DND-41 (cell line): ENCODE measurements around the gene ZBTB39.
"Not testable (repeated sequence)": the region's sequence is repeated elsewhere in the genome, so short reads cannot be mapped to it uniquely, and the experiment has no call there.

Source experiments
- ATAC-seq: fragments of 200-7000 bp; cut with Tn5 transposase; 3 replicates; pipeline ENCODE4 v1.9.1; 2021; ENCODE audit warnings: low read depth; ENCODE audit not compliant: insufficient read depth
- DNase-seq: peaks from one replicate; pipeline ENCODE4 v3.0.0-alpha.2; 2020
- H2AFZ ChIP-seq: 2 replicates; pipeline ENCODE4 v1.6.0; 2012; ENCODE audit warnings: low read depth, low read length
- H3K27ac ChIP-seq: 2 replicates; pipeline ENCODE4 v1.5.1; 2012; ENCODE audit warnings: low read length, inconsistent platforms
- H3K27me3 ChIP-seq: fragments of 200-600 bp; sonication (generic); 2 replicates; pipeline ENCODE4 v1.6.0; 2012; ENCODE audit warnings: low read length, mild to moderate bottlenecking, inconsistent platforms; ENCODE audit not compliant: insufficient read depth, poor library complexity
- H3K36me3 ChIP-seq: 2 replicates; pipeline ENCODE4 v1.5.1; 2012; ENCODE audit warnings: low read length, inconsistent platforms; ENCODE audit not compliant: insufficient read depth
- H3K4me1 ChIP-seq: 2 replicates; pipeline ENCODE4 v1.5.1; 2012; ENCODE audit warnings: mild to moderate bottlenecking, low read length; ENCODE audit not compliant: insufficient read depth
- H3K4me2 ChIP-seq: 2 replicates; pipeline ENCODE4 v1.6.0; 2012; ENCODE audit warnings: mild to moderate bottlenecking, moderate library complexity, low read length, inconsistent platforms; ENCODE audit not compliant: insufficient read depth
- H3K4me3 ChIP-seq, 2 experiments: fragments of 200-600 bp in 1 of 2; shearing (Covaris generic) in 1 of 2; 2 replicates each; pipeline ENCODE4 v1.5.1; 2012 to 2016; ENCODE audit warnings: inconsistent platforms in 2 of 2, low read length in 2 of 2, mild to moderate bottlenecking in 2 of 2, low read depth in 1 of 2, moderate library complexity in 1 of 2
- H3K79me2 ChIP-seq: 2 replicates; pipeline ENCODE4 v1.6.0; 2012; ENCODE audit warnings: low read length, inconsistent platforms; ENCODE audit not compliant: insufficient read depth
- H3K9ac ChIP-seq: 2 replicates; pipeline ENCODE4 v1.6.0; 2012; ENCODE audit warnings: low read depth, mild to moderate bottlenecking, inconsistent platforms, low read length, moderate library complexity
- H3K9me3 ChIP-seq: 2 replicates; pipeline ENCODE4 v1.5.1; 2012; ENCODE audit warnings: low read length, moderate library complexity, mild to moderate bottlenecking, inconsistent platforms; ENCODE audit not compliant: insufficient read depth, severe bottlenecking
- H4K20me1 ChIP-seq: 2 replicates; pipeline ENCODE4 v1.6.0; 2012; ENCODE audit warnings: low read length; ENCODE audit not compliant: insufficient read depth
- CTCF ChIP-seq: IDR thresholded peaks from 2 replicates; pipeline ENCODE4 v1.5.1; 2012; ENCODE audit warnings: borderline replicate concordance, low read length, moderate library complexity, mild to moderate bottlenecking; ENCODE audit not compliant: poor library complexity, severe bottlenecking; ENCODE audit errors: extremely low read depth
- EZH2 ChIP-seq: IDR thresholded peaks from 3 replicates; pipeline ENCODE4 v1.6.1; 2012; ENCODE audit warnings: borderline replicate concordance, low read depth, mild to moderate bottlenecking, moderate library complexity, low read length, inconsistent platforms; ENCODE audit not compliant: severe bottlenecking

The ZBTB39 gene

GRCh38 chr12:57019983-57020719, 13.8 kb upstream of the ZBTB39 start:
- Histone ChIP-seq H3K9me3 (no peaks in the 10 kb centered on the region), H3K36me3 (no peaks in the 10 kb centered on the region), H4K20me1 (no peaks in the 10 kb centered on the region), H3K9ac (no peak overlapping the region), H3K27me3 (peaks cover 4% of the 10 kb centered on the region), H3K4me1 (no peaks in the 10 kb centered on the region), H3K4me2 (no peak overlapping the region), H3K4me3 (no peak overlapping the region), H2AFZ (no peak overlapping the region), H3K79me2 (no peaks in the 10 kb centered on the region), H3K27ac (no peak overlapping the region)
- no peak for TF ChIP-seq CTCF
- ATAC-seq (no peak), DNase-seq (no peak)

GRCh38 chr12:57018906-57019305, 12.6 kb upstream of the ZBTB39 start:
- no peak overlapping the region for H3K27ac ChIP-seq
- no peak overlapping the region for H3K9ac ChIP-seq
- no peaks in the 10 kb centered on the region for H3K4me1 ChIP-seq
- H3K4me3 ChIP-seq = no peak overlapping the region
- H3K9me3 ChIP-seq = no peaks in the 10 kb centered on the region
- H3K4me2 ChIP-seq = no peak overlapping the region
- no peak for TF ChIP-seq CTCF
- TF ChIP-seq EZH2 = no peak
- no peak for ATAC-seq
- H3K27me3 ChIP-seq = peaks cover 8% of the 10 kb centered on the region
- H2AFZ ChIP-seq = no peak overlapping the region
- no peaks in the 10 kb centered on the region for H3K36me3 ChIP-seq
- no peaks in the 10 kb centered on the region for H4K20me1 ChIP-seq
- no peaks in the 10 kb centered on the region for H3K79me2 ChIP-seq
- no peak for DNase-seq

- not testable (repeated sequence) for ATAC-seq, H3K79me2 ChIP-seq, H2AFZ ChIP-seq, H3K4me1 ChIP-seq, H3K9ac ChIP-seq, H4K20me1 ChIP-seq, H3K9me3 ChIP-seq, H3K27ac ChIP-seq, DNase-seq, H3K36me3 ChIP-seq, H3K4me2 ChIP-seq, H3K4me3 ChIP-seq
- H3K27me3 ChIP-seq = peaks cover 12% of the 10 kb centered on the region
Measured at GRCh38 chr12:57018353-57018752, 12.0 kb upstream of the ZBTB39 start.

- no peak within 1 kb of the TSS for H3K9ac ChIP-seq
- no peaks in the 10 kb centered on the region for H3K36me3 ChIP-seq
- ATAC-seq (no peak), DNase-seq (no peak)
- no peaks in the 10 kb centered on the region for H3K9me3 ChIP-seq
- H3K27me3 ChIP-seq = peaks cover 15% of the 10 kb centered on the region
- H3K4me2 ChIP-seq = no peak within 1 kb of the TSS
- no peak within 1 kb of the TSS for H3K4me3 ChIP-seq
- H2AFZ ChIP-seq = no peak within 1 kb of the TSS
- TF ChIP-seq EZH2 (no peak), CTCF (no peak)
- H3K79me2 ChIP-seq = no peaks in the 10 kb centered on the region
- H3K27ac ChIP-seq = no peak within 1 kb of the TSS
- no peaks in the 10 kb centered on the region for H3K4me1 ChIP-seq
- H4K20me1 ChIP-seq = no peaks in the 10 kb centered on the region
Measured at GRCh38 chr12:57016348-57016747, 10.0 kb upstream of the ZBTB39 start, which contains the start of gene TAC3. Gene TAC3 (minus strand): TSS chr12:57016529. CDS start chr12:57015797, 732 bp downstream.
